C4-2B (cell line): ENCODE results near the gene NCAPG2.

ENCODE experiments used
- H3K27ac ChIP-seq: fragments of 450-650 bp; 2 replicates; pipeline ENCODE4 v1.5.1; 2017
- CTCF ChIP-seq: fragments of 450-650 bp; conservative IDR thresholded peaks from 2 replicates; pipeline ENCODE4 v1.5.1; 2017; ENCODE audit warnings: mild to moderate bottlenecking
- ZFX ChIP-seq: fragments of 450-650 bp; IDR thresholded peaks from 2 replicates; pipeline ENCODE4 v1.6.1; 2017

NCAPG2 gene

GRCh38 chr7:158706273-158706704 is 1.7 kb upstream of the NCAPG2 start:
- H3K27ac ChIP-seq = no peak overlapping the region
- no peak for TF ChIP-seq ZFX
- no peak for TF ChIP-seq CTCF

- TF ChIP-seq CTCF (no peak), ZFX (no peak; the same call in 1 of the 2 replicates)
- H3K27ac ChIP-seq = peak overlapping the region; percentile 80
Measured at GRCh38 chr7:158705234-158705850, 738 bp upstream of the NCAPG2 start.

GRCh38 chr7:158703679-158704523 is 703 bp downstream of the NCAPG2 start:
- peak overlapping the region; percentile 80 for H3K27ac ChIP-seq

GRCh38 chr7:158702944-158703343 is 1.7 kb downstream of the NCAPG2 start:
- no peak overlapping the region for H3K27ac ChIP-seq
- TF ChIP-seq ZFX (no peak), CTCF (no peak)

- no peak overlapping the region for H3K27ac ChIP-seq
- TF ChIP-seq ZFX = no peak
- TF ChIP-seq CTCF = no peak
Measured at GRCh38 chr7:158702196-158702595, 2.4 kb downstream of the NCAPG2 start.

GRCh38 chr7:158700008-158700407 is 4.6 kb downstream of the NCAPG2 start:
- no peak overlapping the region for H3K27ac ChIP-seq
- TF ChIP-seq ZFX (no peak), CTCF (no peak)

GRCh38 chr7:158699341-158699740 is 5.3 kb downstream of the NCAPG2 start:
- H3K27ac ChIP-seq = no peak overlapping the region
- no peak for TF ChIP-seq ZFX
- no peak for TF ChIP-seq CTCF
